Smooth muscle cell (in vitro differentiated cells): Measurements from ENCODE around the gene ETV5. TPM values are rescaled to one million over a fixed set of nuclear protein-coding genes. Genes with fewer than 3 reads are reported as not detected.

ENCODE experiments used
- DNase-seq: peaks from one replicate; lab custom pipeline; 2025; ENCODE audit not compliant: unreplicated experiment; lab: John Stamatoyannopoulos, UW
- H2AFZ ChIP-seq: fragments of 200-600 bp; sonication (generic); 2 replicates; pipeline ENCODE4 v1.6.0; 2016; ENCODE audit warnings: antibody characterized with exemption, low read depth, mild to moderate bottlenecking
- H3F3A ChIP-seq: fragments of 200-600 bp; sonication (generic); 2 replicates; pipeline ENCODE4 v1.6.0; 2017; ENCODE audit warnings: antibody characterized with exemption, low read depth
- H3K27ac ChIP-seq: fragments of 200-600 bp; sonication (generic); 2 replicates; pipeline ENCODE4 v1.5.1; 2016; ENCODE audit warnings: low read depth, mild to moderate bottlenecking
- H3K27me3 ChIP-seq: fragments of 200-600 bp; sonication (generic); 2 replicates; pipeline ENCODE4 v1.6.1; 2016; ENCODE audit warnings: low read depth, mild to moderate bottlenecking
- H3K36me3 ChIP-seq: fragments of 200-600 bp; sonication (generic); 2 replicates; pipeline ENCODE4 v1.5.1; 2016; ENCODE audit warnings: low read depth
- H3K4me1 ChIP-seq: fragments of 200-600 bp; sonication (generic); 2 replicates; pipeline ENCODE4 v1.5.1; 2016; ENCODE audit warnings: low read depth
- H3K4me2 ChIP-seq: fragments of 200-600 bp; sonication (generic); 2 replicates; pipeline ENCODE4 v1.6.0; 2016; ENCODE audit warnings: mild to moderate bottlenecking
- H3K4me3 ChIP-seq: fragments of 200-600 bp; sonication (generic); 2 replicates; pipeline ENCODE4 v1.5.1; 2016; ENCODE audit warnings: mild to moderate bottlenecking
- H3K79me2 ChIP-seq: fragments of 200-600 bp; sonication (generic); 2 replicates; pipeline ENCODE4 v1.6.0; 2016; ENCODE audit warnings: low read depth, mild to moderate bottlenecking
- H3K9ac ChIP-seq: fragments of 200-600 bp; sonication (generic); 2 replicates; pipeline ENCODE4 v1.6.0; 2016; ENCODE audit warnings: low read depth
- H3K9me3 ChIP-seq: fragments of 200-600 bp; sonication (generic); replicated peaks from 2 replicates; pipeline ENCODE4 v1.5.1; 2016; ENCODE audit warnings: low read depth
- H4K20me1 ChIP-seq: fragments of 200-600 bp; sonication (generic); 2 replicates; pipeline ENCODE4 v1.6.0; 2016; ENCODE audit warnings: low read depth
- CTCF ChIP-seq: fragments of 200-600 bp; sonication (generic); IDR thresholded peaks from 2 replicates; pipeline ENCODE4 v1.5.1; 2017; ENCODE audit warnings: borderline replicate concordance, mild to moderate bottlenecking, antibody characterized with exemption; ENCODE audit not compliant: insufficient read depth, poor library complexity, severe bottlenecking
- WGBS: methylation state at CpG from one replicate; pipeline ENCODE4 v1.1.7; 2016; ENCODE audit warnings: low lambda C conversion rate; 5-methylcytosine and 5-hydroxymethylcytosine counted together
- polyA plus RNA-seq: library from polyadenylated mRNA; unstranded; fragments of >200 nt; fragmentation: Nextera tagmentation; extraction: Ambion mirVana; gene quantifications from 2 replicates; pipeline ENCODE4 v1.2.1, GENCODE V29; 2016
- total RNA-seq: library from RNA; depleted of rRNA; stranded (reverse); fragments of >200 nt; gene quantifications from 2 replicates; pipeline ENCODE4 v1.2.3, GENCODE V29; 2014

Gene ETV5
- total and polyA plus RNA-seq, 2 experiments from 2014 or later, result 32.6 to 51.8 TPM

GRCh38 chr3:186004671-186005070 is 104.2 kb downstream of the ETV5 start:
- no peak for DNase-seq
- H3K4me3 ChIP-seq, result no peak overlapping the region
- H3K36me3 ChIP-seq, result no peaks in the 10 kb centered on the region
- 96% methylated on average over 7 of the region's 7 CpGs for WGBS
- no peak overlapping the region for H2AFZ ChIP-seq
- H3K27me3 ChIP-seq, result no peaks in the 10 kb centered on the region
- no peaks in the 10 kb centered on the region for H3K4me1 ChIP-seq
- no peaks in the 10 kb centered on the region for H3K79me2 ChIP-seq
- H3K9me3 ChIP-seq, result no peaks in the 10 kb centered on the region
- no peak overlapping the region for H3K4me2 ChIP-seq
- TF ChIP-seq CTCF, result no peak
- H3K9ac ChIP-seq, result no peak overlapping the region
- H3K27ac ChIP-seq, result no peak overlapping the region
- H3F3A ChIP-seq, result no peaks in the 10 kb centered on the region
- no peaks in the 10 kb centered on the region for H4K20me1 ChIP-seq

- Histone ChIP-seq H3K4me2 (no peak overlapping the region), H4K20me1 (no peaks in the 10 kb centered on the region), H3K79me2 (no peaks in the 10 kb centered on the region), H3K9me3 (no peaks in the 10 kb centered on the region), H3K9ac (no peak overlapping the region), H3F3A (no peaks in the 10 kb centered on the region), H3K4me3 (no peak overlapping the region), H3K36me3 (no peaks in the 10 kb centered on the region), H3K4me1 (no peaks in the 10 kb centered on the region), H3K27ac (no peak overlapping the region), H2AFZ (no peak overlapping the region), H3K27me3 (no peaks in the 10 kb centered on the region)
- no peak for TF ChIP-seq CTCF
- DNase-seq, result no peak
- WGBS, result 85% methylated on average over 3 of the region's 3 CpGs
These were observed 104.7 kb downstream of the ETV5 start for GRCh38 chr3:186004209-186004608.

- no peaks in the 10 kb centered on the region for H3K9me3 ChIP-seq
- H3F3A ChIP-seq, result no peaks in the 10 kb centered on the region
- H3K27ac ChIP-seq, result no peak overlapping the region
- H3K79me2 ChIP-seq, result no peaks in the 10 kb centered on the region
- no peak for TF ChIP-seq CTCF
- no peaks in the 10 kb centered on the region for H4K20me1 ChIP-seq
- H3K4me1 ChIP-seq, result no peaks in the 10 kb centered on the region
- no peak overlapping the region for H2AFZ ChIP-seq
- no peaks in the 10 kb centered on the region for H3K27me3 ChIP-seq
- no peak overlapping the region for H3K4me2 ChIP-seq
- no peaks in the 10 kb centered on the region for H3K36me3 ChIP-seq
- H3K4me3 ChIP-seq, result no peak overlapping the region
- no peak overlapping the region for H3K9ac ChIP-seq
- 81% methylated on average over 5 of the region's 5 CpGs for whole genome bisulfite sequencing
- DNase-seq, result no peak
These were observed 105.3 kb downstream of the ETV5 start for GRCh38 chr3:186003610-186004009.

- H2AFZ ChIP-seq, result no peak overlapping the region
- H4K20me1 ChIP-seq, result no peaks in the 10 kb centered on the region
- no peak for DNase-seq
- H3K4me1 ChIP-seq, result no peaks in the 10 kb centered on the region
- no peaks in the 10 kb centered on the region for H3K27me3 ChIP-seq
- H3K36me3 ChIP-seq, result no peaks in the 10 kb centered on the region
- peak; percentile 18 for TF ChIP-seq CTCF
- no peak overlapping the region for H3K4me3 ChIP-seq
- 51% methylated on average over 3 of the region's 3 CpGs for whole genome bisulfite sequencing
- no peak overlapping the region for H3K9ac ChIP-seq
- no peaks in the 10 kb centered on the region for H3F3A ChIP-seq
- no peak overlapping the region for H3K4me2 ChIP-seq
- no peaks in the 10 kb centered on the region for H3K79me2 ChIP-seq
- no peaks in the 10 kb centered on the region for H3K9me3 ChIP-seq
- H3K27ac ChIP-seq, result no peak overlapping the region
These were observed 105.9 kb downstream of the ETV5 start for GRCh38 chr3:186002884-186003472.
